22Rv1 (cell line): ENCODE results near the gene UCK2.

Source experiments
- ZFX ChIP-seq: fragments of 450-650 bp; IDR thresholded peaks from 2 replicates; pipeline ENCODE4 v1.6.1; 2017; ENCODE audit warnings: antibody characterized with exemption, borderline replicate concordance
- TF ChIP-seq, protein P1 (sequence below): fragments of 450-650 bp; IDR thresholded peaks from 2 replicates; pipeline ENCODE4 v1.5.1; 2017; ENCODE audit warnings: mild to moderate bottlenecking

DNA sequence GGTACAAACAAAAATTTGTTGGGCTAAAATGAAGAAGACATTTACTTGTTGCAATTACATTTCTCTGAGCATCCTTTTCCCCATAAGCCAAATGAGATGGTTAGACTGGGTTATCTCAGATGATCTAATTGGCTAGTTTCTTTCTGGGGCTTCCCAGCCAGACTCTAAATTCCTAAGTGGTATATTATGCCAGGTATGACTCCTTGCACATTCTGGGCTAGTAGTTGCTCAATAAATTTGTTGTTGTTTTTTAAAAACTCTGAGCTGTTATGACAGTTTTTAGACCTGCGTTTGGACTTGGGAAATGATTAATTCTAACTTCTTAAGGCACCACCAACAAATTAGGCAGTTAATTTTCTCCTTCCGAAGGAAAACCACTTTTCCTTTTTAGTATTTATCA lies 66.1 kb downstream of the UCK2 start:
- TF ChIP-seq, protein P1, sequence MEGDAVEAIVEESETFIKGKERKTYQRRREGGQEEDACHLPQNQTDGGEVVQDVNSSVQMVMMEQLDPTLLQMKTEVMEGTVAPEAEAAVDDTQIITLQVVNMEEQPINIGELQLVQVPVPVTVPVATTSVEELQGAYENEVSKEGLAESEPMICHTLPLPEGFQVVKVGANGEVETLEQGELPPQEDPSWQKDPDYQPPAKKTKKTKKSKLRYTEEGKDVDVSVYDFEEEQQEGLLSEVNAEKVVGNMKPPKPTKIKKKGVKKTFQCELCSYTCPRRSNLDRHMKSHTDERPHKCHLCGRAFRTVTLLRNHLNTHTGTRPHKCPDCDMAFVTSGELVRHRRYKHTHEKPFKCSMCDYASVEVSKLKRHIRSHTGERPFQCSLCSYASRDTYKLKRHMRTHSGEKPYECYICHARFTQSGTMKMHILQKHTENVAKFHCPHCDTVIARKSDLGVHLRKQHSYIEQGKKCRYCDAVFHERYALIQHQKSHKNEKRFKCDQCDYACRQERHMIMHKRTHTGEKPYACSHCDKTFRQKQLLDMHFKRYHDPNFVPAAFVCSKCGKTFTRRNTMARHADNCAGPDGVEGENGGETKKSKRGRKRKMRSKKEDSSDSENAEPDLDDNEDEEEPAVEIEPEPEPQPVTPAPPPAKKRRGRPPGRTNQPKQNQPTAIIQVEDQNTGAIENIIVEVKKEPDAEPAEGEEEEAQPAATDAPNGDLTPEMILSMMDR: no peak
- no peak for TF ChIP-seq ZFX
